HepG2 (cell line): ENCODE measurements around the gene MBD4. TPM values are rescaled to one million over a fixed set of nuclear protein-coding genes. Genes with fewer than 3 reads are reported as not detected.
"Not testable (repeated sequence)": the region's sequence is repeated elsewhere in the genome, so short reads cannot be mapped to it uniquely, and the experiment has no call there.

Experiments
- ATAC-seq: fragments of 200-7000 bp; cut with Tn5 transposase; 3 replicates; pipeline ENCODE4 v1.9.1; 2020; ENCODE audit warnings: mild to moderate bottlenecking, moderate library complexity
- BruUV-seq: library from RNA; stranded (reverse); fragments of 400-500 nt; replicated peaks from 2 replicates; lab custom pipeline; 2021; lab: Mats Ljungman, UMichigan
- CTCF ChIA-PET: fragments of 300-600 bp; formaldehyde crosslinking; extraction: SDS; loops from one replicate; lab custom pipeline; 2021; ENCODE audit warnings: low total read pairs, inconsistent platforms, low intra/inter-chr PET ratio; lab: Yijun Ruan, JAX
- POLR2A ChIA-PET: fragments of 350-600 bp; sonication (Branson Sonifier 250); formaldehyde crosslinking; loops from one replicate; lab custom pipeline; 2020; ENCODE audit warnings: antibody characterized with exemption, inconsistent platforms; lab: Yijun Ruan, JAX
- DNase-seq: peaks from one replicate; pipeline ENCODE4 v3.0.0-alpha.2; 2015; ENCODE audit warnings: low spot score
- FAIRE-seq: peaks from 3 replicates; lab custom pipeline; 2011; peaks lifted over from hg19 to GRCh38; lab: Jason Lieb, UNC
- H2AFZ ChIP-seq: one replicate; pipeline ENCODE4 v1.6.1; 2011; ENCODE audit warnings: low read length, inconsistent platforms
- H3K27ac ChIP-seq: fragments of 300-600 bp; 3 replicates; pipeline ENCODE4 v1.8.0; 2011; ENCODE audit warnings: mixed run types, mild to moderate bottlenecking, mixed read lengths, low read length, inconsistent platforms; ENCODE audit not compliant: insufficient read depth; ENCODE audit errors: extremely low read length
- H3K27me3 ChIP-seq, 2 experiments: fragments of 200-600 bp in 1 of 2; 2 replicates in 1 of 2; 3 replicates in 1 of 2; pipeline versions ENCODE4 v1.6.0 to v1.8.0; 2011; ENCODE audit warnings: low read length in 2 of 2, mild to moderate bottlenecking in 2 of 2, moderate library complexity in 2 of 2, inconsistent platforms in 1 of 2; ENCODE audit not compliant: insufficient read depth in 2 of 2, control insufficient read depth in 1 of 2
- H3K36me3 ChIP-seq, 2 experiments: fragments of 200-600 bp in 1 of 2; replicated peaks in 1 of 2; 2 replicates in 1 of 2; 3 replicates in 1 of 2; pipeline versions ENCODE4 v1.5.1 to v1.8.0; 2011; ENCODE audit warnings: low read length in 2 of 2, inconsistent platforms in 1 of 2; ENCODE audit not compliant: insufficient read depth in 2 of 2, control insufficient read depth in 1 of 2
- H3K4me1 ChIP-seq: 2 replicates; pipeline ENCODE4 v1.5.1; 2012; ENCODE audit warnings: low read length, inconsistent platforms; ENCODE audit not compliant: insufficient read depth
- H3K4me2 ChIP-seq: 2 replicates; pipeline ENCODE4 v1.6.0; 2011; ENCODE audit warnings: low read depth, low read length, inconsistent platforms
- H3K4me3 ChIP-seq, 3 experiments: fragments of 200-600 bp in 1 of 3; sonication (generic), shearing (Covaris generic) in 1 of 3; replicated peaks in 1 of 3; 2 replicates each; pipeline ENCODE4 v1.5.1; 2011 to 2016; ENCODE audit warnings: low read length in 3 of 3, inconsistent platforms in 2 of 3, low read depth in 2 of 3, mild to moderate bottlenecking in 2 of 3, control low read depth in 1 of 3, mixed read lengths in 1 of 3; ENCODE audit not compliant: insufficient read depth in 1 of 3
- H3K79me2 ChIP-seq: one replicate; pipeline ENCODE4 v1.6.1; 2011; ENCODE audit warnings: low read length, inconsistent platforms; ENCODE audit not compliant: insufficient read depth
- H3K9ac ChIP-seq: 2 replicates; pipeline ENCODE4 v1.6.0; 2011; ENCODE audit warnings: mild to moderate bottlenecking, low read depth, low read length, inconsistent platforms; ENCODE audit not compliant: insufficient read depth
- H3K9me3 ChIP-seq: 2 replicates; pipeline ENCODE4 v1.5.1; 2012; ENCODE audit warnings: mild to moderate bottlenecking, low read length
- H4K20me1 ChIP-seq: 2 replicates; pipeline ENCODE4 v1.6.0; 2011; ENCODE audit warnings: inconsistent platforms, mild to moderate bottlenecking, low read length, moderate library complexity; ENCODE audit not compliant: insufficient read depth
- CEBPG ChIP-seq: IDR thresholded peaks from 2 replicates; pipeline ENCODE4 v1.6.1; 2016
- CSRNP1 ChIP-seq: sonication (generic); formaldehyde crosslinking; IDR thresholded peaks from 2 replicates; pipeline ENCODE4 v1.8.1; 2023; ENCODE audit warnings: mild to moderate bottlenecking, missing genetic modification reagents
- PAF1 ChIP-seq: IDR thresholded peaks from 2 replicates; pipeline ENCODE4 v1.6.1; 2016; ENCODE audit warnings: missing genetic modification reagents, missing compliant biosample characterization
- ZNF577 ChIP-seq: sonication (generic); formaldehyde crosslinking; IDR thresholded peaks from 2 replicates; pipeline ENCODE4 v1.4.0; 2020; ENCODE audit warnings: mild to moderate bottlenecking, low read depth, missing genetic modification reagents, borderline replicate concordance
- WGBS: methylation state at CpG from one replicate; pipeline ENCODE4 v1.1.6; 2017; ENCODE audit warnings: low lambda C conversion rate; 5-methylcytosine and 5-hydroxymethylcytosine counted together
- in situ Hi-C: cut with HindIII; loops from 2 replicates; pipeline ENCODE4 v1.10.0; 2017; ENCODE audit warnings: low pct_unique_long_range_greater_than_20kb; ENCODE audit not compliant: extremely low pct_ligation_motif_present
- intact Hi-C: fragments of 100-400 bp; cut with micrococcal nuclease; formaldehyde crosslinking; loops from one replicate; pipeline ENCODE4 v1.10.0; 2022; ENCODE audit not compliant: unreplicated experiment
- polyA plus RNA-seq, 8 experiments: library from polyadenylated mRNA; depleted of rRNA in 3 of 8; stranded (reverse) in 7 of 8; unstranded in 1 of 8; fragments of >200 nt; fragmentation: Illumina TruSeq in 4 of 8; extraction: Trizol in 4 of 8; gene quantifications; 2 replicates each; pipeline versions ENCODE4 v1.2.1 to v1.2.3, GENCODE V29; 2011 to 2016; ENCODE audit warnings: low read depth in 4 of 8, missing spikeins in 1 of 8, mixed read lengths in 1 of 8; ENCODE audit not compliant: insufficient read depth in 1 of 8
- total RNA-seq, 5 experiments: library from RNA; depleted of rRNA; stranded (reverse); fragments of >200 nt; fragmentation: Illumina TruSeq; extraction: Trizol; gene quantifications; 2 replicates each; pipeline ENCODE4 v1.2.3, GENCODE V29; 2016; ENCODE audit warnings: low read depth in 1 of 5

MBD4 gene
- total and polyA plus RNA-seq, 2 of the 13 experiments (the other 11 are each of a cell fraction or from before 2014, with no cell fraction given): 14.9 to 25.3 TPM

GRCh38 chr3:129387487-129387886, 52.3 kb downstream of the MBD4 start (continued):
- TF ChIP-seq CSRNP1: no peak
- no peak for TF ChIP-seq CEBPG (CRISPR knock-in tag)
- TF ChIP-seq, all 625 proteins: peak for 0

- ChIA-PET POLR2A (interaction anchor here (0.6 to 1.5 kb wide), 2 partner anchors 8 to 13 kb away, joined by 3 to 5 read pairs; no protein-coding TSS in a partner anchor), CTCF (no interaction called here)
- H3K27ac ChIP-seq: no peak overlapping the region
- no peaks in the 10 kb centered on the region for H3K79me2 ChIP-seq
- no peak overlapping the region for H2AFZ ChIP-seq
- intact Hi-C loops: loop anchor here (10.0 kb wide), 1 partner anchor 238 kb away; no protein-coding TSS in a partner anchor
- no peaks in the 10 kb centered on the region for H3K9me3 ChIP-seq
- FAIRE-seq: no peak
- H3K9ac ChIP-seq: no peak overlapping the region
- no peak overlapping the region for H3K4me2 ChIP-seq
- 97% methylated on average over 8 of the region's 10 CpGs for WGBS
- DNase-seq: no peak
- peaks cover 5 to 25% of the 10 kb centered on the region in 2 experiments; a peak in 3 of 5 replicates for H3K36me3 ChIP-seq
- peaks cover 45% of the 10 kb centered on the region for H3K4me1 ChIP-seq
- 0 out of 2 replicates have a peak, but pooled peaks have one; percentile 56 for TF ChIP-seq PAF1 (CRISPR knock-in tag)
- no peak for TF ChIP-seq ZNF577
- no peak overlapping the region for H3K4me3 ChIP-seq
- H3K27me3 ChIP-seq: no peaks in the 10 kb centered on the region
- in situ Hi-C loops: no loop called here
- H4K20me1 ChIP-seq: no peaks in the 10 kb centered on the region
- ATAC-seq: no peak
- no TSS peak for BruUV-seq
Measured at GRCh38 chr3:129386984-129387383, 52.8 kb downstream of the MBD4 start.

GRCh38 chr3:129385507-129385906, 54.2 kb downstream of the MBD4 start:
- H3K27ac ChIP-seq, BruUV-seq, H4K20me1 ChIP-seq, H3K4me3 ChIP-seq, DNase-seq, H3K4me2 ChIP-seq, FAIRE-seq, POLR2A ChIA-PET, CTCF ChIA-PET, H3K79me2 ChIP-seq, H3K9ac ChIP-seq, H3K9me3 ChIP-seq, ATAC-seq, H3K27me3 ChIP-seq, in situ Hi-C loops, H2AFZ ChIP-seq: not testable (repeated sequence)
- peaks cover 30% of the 10 kb centered on the region for H3K4me1 ChIP-seq
- 92% methylated on average over 5 of the region's 8 CpGs for WGBS
- peaks cover 2 to 13% of the 10 kb centered on the region in 2 experiments; a peak in 2 of 5 replicates for H3K36me3 ChIP-seq
- intact Hi-C loops: loop anchor here (10.0 kb wide), 1 partner anchor 239 kb away; no protein-coding TSS in a partner anchor
